Fibroblast of lung (primary cell): Measurements from ENCODE around the gene BORCS6. TPM values are rescaled to one million over a fixed set of nuclear protein-coding genes. Genes with fewer than 3 reads are reported as not detected.

Source experiments
- DNase-seq, 2 donors: peaks; one replicate each; pipeline versions ENCODE4 v3.0.0 to v3.0.0-alpha.2; 2010; ENCODE audit warnings: low read depth in 2 of 2
- H2AFZ ChIP-seq: 2 replicates; pipeline ENCODE4 v1.5.1; 2012; ENCODE audit warnings: low read length, control low read depth, inconsistent platforms
- H3K27ac ChIP-seq: 2 replicates; pipeline ENCODE4 v1.5.1; 2011; ENCODE audit warnings: low read length, control low read depth; ENCODE audit not compliant: insufficient read depth
- H3K27me3 ChIP-seq: 2 replicates; pipeline ENCODE4 v1.5.1; 2011; ENCODE audit warnings: mild to moderate bottlenecking, low read length; ENCODE audit not compliant: control insufficient read depth, insufficient read depth
- H3K36me3 ChIP-seq: 2 replicates; pipeline ENCODE4 v1.5.1; 2011; ENCODE audit warnings: low read length; ENCODE audit not compliant: control insufficient read depth, insufficient read depth
- H3K4me1 ChIP-seq: 2 replicates; pipeline ENCODE4 v1.5.1; 2011; ENCODE audit warnings: low read length; ENCODE audit not compliant: control insufficient read depth, insufficient read depth; ENCODE audit errors: extremely low read depth
- H3K4me2 ChIP-seq: 2 replicates; pipeline ENCODE4 v1.5.1; 2011; ENCODE audit warnings: low read length, control low read depth; ENCODE audit not compliant: insufficient read depth; ENCODE audit errors: extremely low read depth
- H3K4me3 ChIP-seq, 4 experiments: fragments of 200-600 bp in 1 of 4; sonication (generic) in 1 of 4; replicated peaks in 1 of 4; 2 replicates each; pipeline ENCODE4 v1.5.1; 2011 to 2016; ENCODE audit warnings: low read length in 4 of 4, low read depth in 3 of 4, mild to moderate bottlenecking in 3 of 4, control low read depth in 2 of 4, inconsistent platforms in 1 of 4, mixed read lengths in 1 of 4; ENCODE audit not compliant: insufficient read depth in 1 of 4; ENCODE audit errors: control extremely low read depth in 1 of 4
- H3K79me2 ChIP-seq: 2 replicates; pipeline ENCODE4 v1.5.1; 2012; ENCODE audit warnings: mild to moderate bottlenecking, low read length, inconsistent platforms; ENCODE audit not compliant: control insufficient read depth, insufficient read depth
- H3K9ac ChIP-seq: 2 replicates; pipeline ENCODE4 v1.5.1; 2011; ENCODE audit warnings: mild to moderate bottlenecking, low read length, control low read depth; ENCODE audit not compliant: insufficient read depth
- H3K9me3 ChIP-seq: 2 replicates; pipeline ENCODE4 v1.5.1; 2012; ENCODE audit warnings: low read depth, low read length; ENCODE audit not compliant: control insufficient read depth, insufficient read depth
- H4K20me1 ChIP-seq: 2 replicates; pipeline ENCODE4 v1.5.1; 2011; ENCODE audit warnings: low read length; ENCODE audit not compliant: control insufficient read depth, insufficient read depth; ENCODE audit errors: extremely low read depth
- EZH2 ChIP-seq: IDR thresholded peaks from 2 replicates; pipeline ENCODE4 v1.5.1; 2012; ENCODE audit warnings: low read length, control low read depth, mild to moderate bottlenecking; ENCODE audit errors: missing control alignments
- polyA plus RNA-seq, 2 donors: library from polyadenylated mRNA; depleted of rRNA in 1 of 2; stranded (reverse) in 1 of 2; unstranded in 1 of 2; fragments of >200 nt; gene quantifications; 2 replicates each; pipeline ENCODE4 v1.2.1, GENCODE V29; 2011 to 2012; ENCODE audit warnings: missing spikeins in 1 of 2
- total RNA-seq: library from RNA; depleted of rRNA; stranded (reverse); fragments of >200 nt; gene quantifications from 2 replicates; pipeline ENCODE4 v1.2.1, GENCODE V29; 2014
- TF ChIP-seq, protein P1 (sequence below), 2 donors: IDR thresholded peaks in 1 of 2; conservative IDR thresholded peaks in 1 of 2; 1 replicate in 1 of 2; 2 replicates in 1 of 2; pipeline ENCODE4 v1.5.1; 2011 to 2012; ENCODE audit warnings: low read length in 2 of 2, control low read depth in 1 of 2, inconsistent platforms in 1 of 2, low read depth in 1 of 2, mild to moderate bottlenecking in 1 of 2

BORCS6 gene
- total and polyA plus RNA-seq, 2 donors (not counting 1 experiment from before 2014, with no cell fraction given), result 2.9 to 11.4 TPM

DNA sequence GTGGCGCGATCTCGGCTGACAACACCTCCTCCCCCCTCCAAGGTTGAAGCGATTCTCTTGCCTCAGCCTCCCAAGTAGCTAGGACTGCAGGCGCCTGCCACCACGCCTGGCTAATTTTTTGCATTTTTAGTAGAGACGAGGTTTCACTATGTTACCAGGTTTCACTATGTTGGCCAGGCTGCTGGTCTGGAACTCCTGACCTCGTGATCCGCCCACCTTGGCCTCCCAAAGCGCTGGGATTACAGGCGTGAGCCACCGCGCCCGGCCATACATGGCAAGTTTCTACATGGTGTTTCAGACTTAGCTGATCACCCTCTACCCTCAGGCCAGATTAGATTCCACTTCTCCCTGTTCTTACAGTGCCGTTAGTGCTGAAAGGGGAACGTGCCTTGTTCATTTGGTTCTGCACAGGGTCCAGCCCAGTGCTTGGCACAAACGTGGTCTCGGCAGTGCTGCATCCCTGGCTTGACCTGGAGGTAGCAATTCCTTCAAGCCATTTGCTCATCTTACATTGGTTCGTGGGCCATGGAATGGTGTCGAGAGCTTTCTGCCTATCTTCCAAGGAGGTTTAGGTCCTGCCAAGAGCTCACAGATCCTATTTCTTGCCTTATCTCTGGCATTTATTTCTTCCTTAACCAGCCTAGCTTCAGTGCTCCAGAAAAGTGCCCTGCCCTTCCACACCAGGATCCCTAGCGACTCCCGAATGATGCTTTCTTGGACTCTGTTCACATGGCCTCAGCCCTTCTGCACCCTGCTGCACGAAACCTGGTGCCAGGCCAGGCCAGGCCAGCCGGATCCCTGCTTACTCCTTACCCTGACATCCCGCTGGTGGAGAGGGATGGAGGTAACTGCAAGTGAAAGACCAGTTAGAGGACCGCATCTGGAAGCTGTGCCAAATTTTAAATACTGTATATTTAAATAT, 35.2 kb upstream of the BORCS6 start:
- H3K27ac ChIP-seq, result no peak overlapping the region
- no peak for DNase-seq
- H3K36me3 ChIP-seq, result peaks cover 11% of the 10 kb centered on the region
- H4K20me1 ChIP-seq, result no peaks in the 10 kb centered on the region
- no peak overlapping the region for H2AFZ ChIP-seq
- no peaks in the 10 kb centered on the region for H3K27me3 ChIP-seq
- no peak overlapping the region for H3K9ac ChIP-seq
- TF ChIP-seq, protein P1, sequence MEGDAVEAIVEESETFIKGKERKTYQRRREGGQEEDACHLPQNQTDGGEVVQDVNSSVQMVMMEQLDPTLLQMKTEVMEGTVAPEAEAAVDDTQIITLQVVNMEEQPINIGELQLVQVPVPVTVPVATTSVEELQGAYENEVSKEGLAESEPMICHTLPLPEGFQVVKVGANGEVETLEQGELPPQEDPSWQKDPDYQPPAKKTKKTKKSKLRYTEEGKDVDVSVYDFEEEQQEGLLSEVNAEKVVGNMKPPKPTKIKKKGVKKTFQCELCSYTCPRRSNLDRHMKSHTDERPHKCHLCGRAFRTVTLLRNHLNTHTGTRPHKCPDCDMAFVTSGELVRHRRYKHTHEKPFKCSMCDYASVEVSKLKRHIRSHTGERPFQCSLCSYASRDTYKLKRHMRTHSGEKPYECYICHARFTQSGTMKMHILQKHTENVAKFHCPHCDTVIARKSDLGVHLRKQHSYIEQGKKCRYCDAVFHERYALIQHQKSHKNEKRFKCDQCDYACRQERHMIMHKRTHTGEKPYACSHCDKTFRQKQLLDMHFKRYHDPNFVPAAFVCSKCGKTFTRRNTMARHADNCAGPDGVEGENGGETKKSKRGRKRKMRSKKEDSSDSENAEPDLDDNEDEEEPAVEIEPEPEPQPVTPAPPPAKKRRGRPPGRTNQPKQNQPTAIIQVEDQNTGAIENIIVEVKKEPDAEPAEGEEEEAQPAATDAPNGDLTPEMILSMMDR (conservative IDR thresholded peaks at IDR 0.05 in 1 of 2, IDR thresholded peaks at IDR 0.05 in 1 of 2; ENCODE audit: low read depth in 1 of 2, low read length in 2 of 2), result no peak
- TF ChIP-seq EZH2, result no peak
- H3K4me2 ChIP-seq, result no peak overlapping the region
- H3K4me3 ChIP-seq, result no peak overlapping the region
- H3K9me3 ChIP-seq, result no peaks in the 10 kb centered on the region
- H3K79me2 ChIP-seq, result no peaks in the 10 kb centered on the region
- H3K4me1 ChIP-seq, result peaks cover 3% of the 10 kb centered on the region

DNA sequence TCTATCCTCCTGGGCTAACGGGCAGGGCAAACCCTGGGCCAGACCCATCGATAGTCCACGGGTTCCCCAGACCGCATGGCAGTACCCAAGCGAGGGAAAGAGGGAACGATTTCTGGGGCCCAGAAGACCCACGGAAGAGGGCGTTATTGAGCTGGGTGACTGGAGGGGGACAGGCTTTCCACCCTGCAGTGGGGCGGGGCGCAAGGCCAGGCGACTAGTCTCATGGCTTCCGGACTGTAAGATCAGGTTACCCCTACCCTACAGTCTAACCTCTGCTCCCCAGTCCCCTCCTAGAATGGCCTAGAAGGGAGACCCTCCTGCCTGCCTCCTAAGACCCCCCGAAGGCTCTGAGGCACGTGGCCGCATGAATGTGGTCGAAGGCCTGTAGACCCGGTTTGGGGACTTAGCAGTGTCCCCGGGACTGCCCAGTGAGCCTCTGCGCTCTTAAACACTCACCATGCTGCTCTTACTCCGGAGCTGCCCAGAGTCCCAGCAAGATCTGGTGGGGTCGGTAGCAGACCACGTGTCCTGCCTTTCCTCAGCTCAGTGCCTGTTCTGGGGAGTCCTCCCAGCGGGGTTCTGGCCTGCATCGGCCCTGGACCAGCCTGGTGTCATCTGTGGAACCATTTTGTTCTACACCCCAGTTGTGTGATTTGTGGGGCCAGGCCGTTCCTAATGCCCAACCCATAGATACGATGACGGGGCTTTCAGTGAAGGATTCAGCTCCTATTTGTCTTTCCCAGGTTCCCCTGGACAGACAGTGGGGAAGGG, 33.6 kb upstream of the BORCS6 start:
- peak; percentile 50 to 62 for DNase-seq
- peaks cover 3% of the 10 kb centered on the region for H3K4me1 ChIP-seq

More for the DNA sequence above, 33.6 kb upstream of the BORCS6 start:
- Histone ChIP-seq H3K79me2 (no peaks in the 10 kb centered on the region), H3K27me3 (no peaks in the 10 kb centered on the region), H2AFZ (peak overlapping the region; percentile 61), H3K9me3 (no peaks in the 10 kb centered on the region), H3K4me3 (peak overlapping the region; percentile 29 to 92 (median 83)), H3K36me3 (peaks cover 8% of the 10 kb centered on the region), H3K9ac (peak overlapping the region; percentile 64), H4K20me1 (no peaks in the 10 kb centered on the region), H3K4me2 (peak overlapping the region; percentile 86), H3K27ac (peak overlapping the region; percentile 91)
- no peak for TF ChIP-seq EZH2
- TF ChIP-seq, protein P1 (conservative IDR thresholded peaks at IDR 0.05 in 1 of 2, IDR thresholded peaks at IDR 0.05 in 1 of 2; ENCODE audit: low read depth in 1 of 2, low read length in 2 of 2), result peak in 1 of 2 donors; percentile 30
